Measurements from ENCODE around the gene FGF21.
A peak's percentile ranks its signal among the peaks of the same experiment; 100 is the strongest.

Gene FGF21

DNA sequence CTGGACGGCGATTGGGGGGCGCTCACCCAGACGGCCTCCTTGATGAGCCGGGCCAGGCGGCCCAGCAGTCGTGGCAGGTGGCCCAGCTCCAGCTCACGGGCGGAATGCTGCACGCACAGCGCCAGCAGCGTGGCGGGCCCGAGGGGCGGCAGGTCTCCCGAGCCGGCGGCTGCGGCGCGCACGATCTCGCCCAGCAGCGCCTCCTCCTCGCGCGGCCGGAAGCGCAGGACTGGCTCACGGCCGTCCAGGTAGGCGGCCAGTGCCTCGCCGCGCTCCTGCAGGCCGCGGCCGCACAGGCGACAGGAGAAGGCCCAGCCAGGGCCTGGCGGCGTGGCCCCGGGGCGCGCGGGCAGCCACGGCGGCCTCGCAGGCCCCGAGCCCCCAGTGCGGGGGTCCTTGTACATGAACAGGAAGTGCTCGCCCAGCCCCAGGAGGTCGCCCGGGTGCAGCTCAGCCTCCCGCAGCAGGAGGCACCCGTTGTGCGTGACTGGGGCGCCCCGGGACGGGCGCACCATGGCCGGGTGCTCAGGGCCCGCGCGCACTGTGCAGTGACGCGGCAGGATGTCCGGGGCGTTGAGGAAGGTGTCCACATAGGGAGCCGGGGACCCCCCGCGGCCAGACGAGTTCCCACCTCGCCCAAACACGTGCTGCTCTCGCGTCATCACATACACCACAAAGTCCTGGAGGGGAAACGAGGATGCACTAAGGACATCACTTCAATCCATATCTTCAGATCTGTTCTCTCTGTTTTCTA is 26.2 kb upstream of the FGF21 start:
- DNase-seq (ENCODE audit: low read depth in 2 of 2), result no peak

GRCh38 chr19:48731452-48731851 is 23.9 kb upstream of the FGF21 start:
- no peak for DNase-seq (ENCODE audit: low read depth in 2 of 2)

DNA sequence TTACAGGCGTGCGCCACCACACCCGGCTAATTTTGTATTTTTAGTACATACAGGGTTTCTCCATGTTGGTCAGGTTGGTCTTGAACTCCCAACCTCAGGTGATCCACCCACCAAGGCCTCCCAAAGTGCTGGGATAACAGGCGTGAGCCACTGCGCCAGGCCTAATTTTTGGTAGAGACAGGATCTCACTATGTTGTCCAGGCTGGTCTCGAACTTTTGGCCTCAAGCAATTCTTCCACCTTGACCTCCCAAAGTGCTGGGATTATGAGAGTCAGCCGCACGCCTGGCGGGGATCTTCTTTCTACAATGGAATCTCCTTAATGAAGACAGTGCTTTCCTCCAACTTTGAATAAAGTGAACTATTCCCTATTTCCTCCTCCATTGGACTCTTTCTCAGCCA is 20.7 kb upstream of the FGF21 start:
- no peak for DNase-seq (ENCODE audit: low read depth in 2 of 2)

GRCh38 chr19:48735031-48735615 is 20.2 kb upstream of the FGF21 start:
- no peak for DNase-seq (ENCODE audit: low read depth in 2 of 2)

- no peak for DNase-seq (ENCODE audit: low read depth in 2 of 2)
Measured at GRCh38 chr19:48737360-48737998, 17.8 kb upstream of the FGF21 start.

- DNase-seq (ENCODE audit: low read depth in 2 of 2), result peak; percentile 88 to 90
Measured at GRCh38 chr19:48738557-48739403, 16.5 kb upstream of the FGF21 start.

DNA sequence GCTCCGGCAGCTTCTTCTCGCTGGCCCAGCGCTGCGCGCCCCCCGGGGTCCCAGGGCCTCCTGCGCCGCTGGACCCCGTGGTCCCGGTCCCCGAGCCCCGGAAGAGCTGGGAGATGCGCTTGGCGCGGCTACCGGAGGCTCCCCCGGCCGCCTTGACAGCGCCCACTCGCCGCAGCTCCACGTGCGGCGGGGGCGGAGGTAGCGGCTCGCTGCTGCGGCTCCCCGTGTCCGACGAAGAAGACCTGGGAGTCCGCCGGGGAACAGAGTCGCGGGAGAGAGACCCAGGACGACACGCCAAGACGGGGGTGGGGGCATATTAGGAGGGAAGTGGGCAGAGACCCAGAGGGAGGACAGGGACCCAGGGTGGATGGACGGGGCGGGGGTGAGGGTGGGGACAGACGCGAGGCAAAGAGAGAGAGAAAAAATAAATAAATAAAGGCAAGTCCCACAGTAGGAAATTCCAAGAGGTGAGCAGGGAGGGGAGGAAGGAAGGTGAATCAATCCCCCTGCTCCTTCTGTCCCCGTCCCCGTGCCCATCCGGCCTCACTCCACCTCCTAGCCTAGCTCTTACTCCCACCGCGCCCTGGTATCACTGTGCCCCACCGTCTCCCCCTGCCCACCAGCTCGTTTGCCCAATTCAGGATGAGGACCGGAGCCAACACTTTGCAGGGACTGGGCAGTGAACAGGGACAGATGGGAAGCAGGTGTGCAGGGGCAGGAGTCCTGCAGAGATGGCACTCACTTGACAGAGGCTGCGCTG is 15.7 kb upstream of the FGF21 start:
- DNase-seq (ENCODE audit: low read depth in 2 of 2), result no peak

- DNase-seq (ENCODE audit: low read depth in 2 of 2), result no peak
Measured at GRCh38 chr19:48740164-48740972, 15.0 kb upstream of the FGF21 start, which contains the start of gene RASIP1. Gene RASIP1 (minus strand): TSS chr19:48740610. CDS start chr19:48740282, 328 bp downstream.

DNA sequence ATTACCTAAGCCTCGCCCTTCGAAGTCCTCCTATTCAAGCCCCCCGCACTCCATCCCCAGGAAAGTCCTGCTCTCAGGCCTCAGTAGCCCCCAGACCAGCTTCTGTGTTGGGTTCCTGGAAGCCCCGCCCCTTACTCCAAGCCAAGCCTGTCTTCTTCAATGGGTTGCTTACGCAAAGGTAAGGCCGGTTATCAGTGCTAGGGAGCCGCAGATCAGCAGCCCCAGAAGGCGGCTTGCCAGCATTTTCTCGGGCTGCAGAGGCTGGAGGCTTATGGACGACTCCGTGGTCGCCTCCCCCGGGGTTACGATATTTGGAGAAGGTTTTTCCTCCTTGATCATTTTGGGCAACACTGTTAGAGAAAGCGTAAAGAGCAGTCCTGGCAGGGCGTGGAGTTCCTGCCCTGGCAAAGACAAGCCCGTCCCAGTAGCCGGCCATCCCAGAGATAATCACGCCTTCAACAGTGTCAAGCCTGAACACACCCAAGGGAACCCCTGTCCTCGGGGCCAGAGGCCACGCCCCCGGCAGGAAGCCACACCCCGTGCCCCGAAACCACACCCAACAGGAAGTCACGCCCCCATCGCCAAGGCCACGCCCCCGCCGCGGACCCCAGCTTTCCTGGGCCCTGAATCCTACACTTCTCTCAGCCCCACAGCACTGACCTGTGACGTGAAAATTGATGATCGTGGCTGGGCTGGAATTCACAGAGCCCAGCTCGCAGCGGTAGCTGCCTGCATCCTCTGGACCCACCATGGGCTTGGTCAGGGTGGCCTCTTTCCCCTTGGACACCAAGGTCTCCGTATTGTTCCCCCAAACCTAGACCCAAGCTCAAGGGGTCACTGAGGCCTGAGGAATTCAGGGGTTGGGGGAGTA is 14.0 kb upstream of the FGF21 start:
- peak in 1 of 2 donors; percentile 25 for DNase-seq (ENCODE audit: low read depth in 2 of 2)

- DNase-seq (ENCODE audit: low read depth in 2 of 2), result no peak
Measured at GRCh38 chr19:48742096-48742495, 13.2 kb upstream of the FGF21 start.

DNA sequence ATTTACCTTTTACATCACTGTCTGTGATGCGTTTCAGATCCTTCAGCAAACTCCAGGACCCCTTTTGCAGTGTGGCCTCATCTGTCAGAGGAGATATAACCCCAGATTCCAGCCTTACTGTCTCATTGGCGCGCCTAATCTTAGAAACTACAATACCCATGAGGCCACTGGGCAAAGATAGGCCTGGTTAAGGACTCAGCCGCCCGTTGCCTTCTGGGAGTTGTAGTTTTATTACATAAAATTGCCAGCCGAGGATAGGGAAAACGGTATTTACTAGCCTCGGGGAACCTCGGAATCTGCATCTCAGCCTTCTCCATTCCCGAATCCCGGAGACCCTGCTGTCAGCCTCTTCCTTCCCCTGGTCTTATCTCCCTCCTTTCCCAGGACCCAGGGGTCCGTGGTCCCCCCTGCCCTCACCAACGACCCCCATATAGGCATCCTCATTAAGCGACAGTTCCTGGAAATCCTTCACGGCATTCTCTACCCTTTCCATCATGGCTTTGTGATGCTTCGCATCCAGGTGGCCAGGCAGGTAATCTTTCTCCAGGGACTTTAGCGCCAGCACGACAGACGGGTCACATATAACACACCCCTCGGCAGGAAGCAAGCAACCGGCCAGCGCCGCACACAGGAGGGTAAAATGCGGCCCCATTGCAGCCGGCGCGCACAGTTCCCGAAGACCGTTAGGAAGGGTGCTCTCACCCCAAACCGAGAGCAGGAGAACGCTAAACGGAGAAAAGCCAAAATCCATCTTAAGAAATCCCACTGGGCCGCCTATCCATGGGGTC is 9.9 kb upstream of the FGF21 start:
- DNase-seq (ENCODE audit: low read depth in 2 of 2), result peak in 1 of 2 donors; percentile 17

- no peak for DNase-seq (ENCODE audit: low read depth in 2 of 2)
Measured at GRCh38 chr19:48746110-48746509, 9.2 kb upstream of the FGF21 start.

- DNase-seq (ENCODE audit: low read depth in 2 of 2), result peak in 1 of 2 donors; percentile 45
Measured at GRCh38 chr19:48746738-48747575, 8.4 kb upstream of the FGF21 start, which contains the start of gene IZUMO1. Gene IZUMO1 (minus strand): TSS chr19:48746909. CDS start chr19:48745859, 1,050 bp downstream.

DNA sequence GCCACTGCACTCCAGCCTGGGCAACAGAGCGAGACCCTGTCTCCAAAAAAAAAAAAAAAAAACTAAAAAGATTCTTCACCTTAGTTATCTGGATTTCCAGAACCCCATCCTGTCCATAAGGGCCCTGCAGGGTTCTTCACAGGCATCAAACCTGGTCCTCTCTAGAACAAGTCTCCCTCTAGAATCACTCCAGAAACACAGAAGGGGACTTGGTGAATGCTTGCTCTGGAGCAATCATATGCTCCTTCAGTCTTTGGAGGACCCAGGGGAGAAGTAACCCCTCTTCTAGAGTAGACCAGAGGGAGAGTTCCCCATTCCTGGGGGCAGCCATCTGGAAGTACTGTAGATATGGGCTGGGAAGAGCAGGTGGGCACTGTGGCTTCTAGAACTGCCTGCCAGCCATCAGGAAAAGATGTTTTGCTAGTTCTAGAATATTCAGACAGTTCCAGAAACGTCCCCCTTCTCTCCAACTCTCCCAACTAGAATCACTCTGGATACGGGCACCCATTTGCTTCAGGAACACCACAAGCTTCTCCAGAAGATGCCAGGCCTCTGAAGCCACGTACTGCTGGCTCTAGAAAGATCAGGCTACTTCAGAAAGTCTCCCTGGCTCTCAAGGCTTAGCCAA is 5.6 kb upstream of the FGF21 start:
- DNase-seq (ENCODE audit: low read depth in 2 of 2), result no peak

DNA sequence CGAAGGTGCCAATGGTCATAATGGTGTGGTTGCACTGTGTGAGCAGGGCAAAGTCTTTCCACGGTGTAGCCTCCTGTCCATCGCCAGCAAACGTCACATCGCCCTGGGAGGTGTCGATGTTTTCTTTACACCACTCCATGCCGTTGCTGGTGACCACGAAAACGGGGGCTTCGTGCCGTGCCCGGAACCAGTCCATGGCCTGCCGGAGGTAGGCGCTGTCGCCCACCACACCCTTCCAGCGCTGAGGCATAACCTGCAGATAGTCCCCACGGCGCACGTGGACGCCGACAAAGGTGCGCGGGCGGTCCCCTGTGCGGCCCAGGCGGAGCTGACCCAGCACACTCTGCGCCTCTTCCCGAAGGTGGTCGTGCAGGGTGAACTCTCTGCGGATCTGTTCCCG is 5.0 kb upstream of the FGF21 start:
- no peak for DNase-seq (ENCODE audit: low read depth in 2 of 2)

- DNase-seq (ENCODE audit: low read depth in 2 of 2), result no peak
Measured at GRCh38 chr19:48750771-48751504, 4.4 kb upstream of the FGF21 start.
